Inflammatory macrophage treated with lipopolysaccharide for 1 hour (primary cell): Measurements from ENCODE around the gene CTSE.

Experiments used
- DNase-seq, 2 donors: peaks; one replicate each; pipeline ENCODE4 v3.0.0-alpha.2; 2020 to 2022

The CTSE gene

DNA sequence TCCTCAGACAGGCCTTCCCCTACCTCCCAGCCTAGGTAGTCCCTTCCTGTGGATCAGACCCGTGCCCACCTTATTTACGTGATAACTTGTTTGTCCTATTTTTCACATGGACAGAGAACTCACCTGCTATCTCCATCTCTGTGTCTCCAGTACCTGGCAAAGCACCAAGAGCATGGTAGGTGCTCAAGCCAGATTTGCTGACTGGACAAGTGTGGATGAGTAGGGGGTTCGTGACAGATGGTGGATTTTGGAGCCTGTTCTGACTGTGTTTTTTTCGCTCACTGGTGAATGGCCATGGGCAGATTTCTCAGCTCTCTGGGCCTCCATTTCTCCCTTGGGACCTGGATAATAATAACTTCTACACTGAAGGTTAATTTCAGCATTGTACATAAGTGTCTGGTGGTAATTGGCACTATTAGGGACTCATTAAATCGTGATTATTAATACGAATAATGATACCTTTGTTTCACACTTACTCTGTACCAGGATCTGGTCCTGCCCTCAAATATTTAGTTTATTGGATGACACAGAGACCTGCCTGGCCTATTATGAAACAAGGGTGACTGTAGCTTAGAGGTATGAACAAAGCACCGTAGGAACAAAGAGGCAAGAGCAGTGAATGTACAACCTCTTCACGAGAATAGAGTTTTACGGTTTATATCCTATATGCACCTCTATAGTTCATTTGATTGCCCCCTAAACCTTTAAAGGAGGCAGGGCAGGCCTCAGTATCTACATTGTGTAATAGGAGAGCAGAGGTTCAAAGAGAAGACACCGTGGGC, 56.0 kb downstream of the CTSE start:
- DNase-seq, result no peak

- no peak for DNase-seq
Measured at GRCh38 chr1:205965036-205965884, 58.4 kb downstream of the CTSE start.

- DNase-seq, result peak; percentile 26 to 39
Measured at GRCh38 chr1:205963352-205964155, 60.1 kb downstream of the CTSE start.

DNA sequence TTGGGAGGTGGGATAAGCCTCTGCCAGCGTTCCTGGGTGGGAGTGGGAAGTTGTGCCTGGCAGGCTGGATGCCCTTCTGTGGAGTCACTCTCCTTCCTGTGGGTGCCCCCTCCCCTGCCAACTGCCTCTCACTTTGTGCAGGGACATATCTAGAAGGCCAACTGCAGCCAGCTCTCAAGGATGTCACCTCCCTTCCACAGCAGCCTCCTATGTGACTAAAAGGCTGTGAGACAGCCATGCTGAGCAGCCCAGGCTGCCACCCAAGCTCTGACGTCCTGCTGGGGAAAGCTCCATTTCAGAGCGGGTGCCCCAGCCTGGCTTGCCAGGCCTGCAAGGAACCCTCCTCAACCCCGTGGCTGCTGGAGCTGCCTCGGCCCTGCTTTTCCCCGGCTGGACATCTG, 60.9 kb downstream of the CTSE start:
- DNase-seq, result no peak

DNA sequence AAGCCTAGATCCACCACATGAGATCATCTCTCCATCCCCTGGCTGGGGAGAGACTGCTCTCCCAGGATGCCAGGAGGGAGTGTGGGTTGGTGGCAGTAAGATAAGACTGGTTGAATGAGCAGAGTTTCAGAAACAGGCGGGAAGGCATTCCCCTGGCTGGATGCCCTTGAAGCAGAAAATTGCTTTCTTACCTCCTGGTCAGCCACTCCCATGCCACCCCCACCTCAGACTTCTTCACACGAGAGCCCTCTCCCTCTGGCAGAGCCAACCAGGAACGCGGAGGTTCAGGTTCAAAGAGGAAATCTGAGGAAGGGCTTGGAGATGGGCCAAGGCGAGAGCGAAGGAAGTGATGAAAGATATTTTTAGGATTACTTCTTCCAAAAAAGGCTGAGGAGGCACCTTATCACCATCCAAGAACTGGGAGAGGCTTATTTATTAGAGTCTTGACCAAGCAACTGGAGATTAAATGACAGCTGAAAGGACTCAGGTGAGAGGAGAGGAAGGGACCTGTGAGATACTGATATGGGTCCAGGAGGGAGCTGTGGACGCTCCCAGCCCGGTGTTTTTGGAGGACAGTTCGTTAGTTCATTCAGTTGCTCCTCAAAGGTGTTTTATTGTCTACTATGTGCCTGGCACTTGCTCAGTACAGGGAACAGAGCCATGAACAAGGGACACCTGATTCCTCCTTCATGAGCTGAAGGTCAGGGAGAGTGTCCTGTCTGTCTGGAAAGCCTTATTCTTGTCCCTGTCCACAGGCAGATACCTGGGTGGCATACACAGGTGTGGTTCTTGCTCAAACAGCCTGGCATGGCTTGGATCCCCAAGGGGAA, 61.5 kb downstream of the CTSE start:
- no peak for DNase-seq

DNA sequence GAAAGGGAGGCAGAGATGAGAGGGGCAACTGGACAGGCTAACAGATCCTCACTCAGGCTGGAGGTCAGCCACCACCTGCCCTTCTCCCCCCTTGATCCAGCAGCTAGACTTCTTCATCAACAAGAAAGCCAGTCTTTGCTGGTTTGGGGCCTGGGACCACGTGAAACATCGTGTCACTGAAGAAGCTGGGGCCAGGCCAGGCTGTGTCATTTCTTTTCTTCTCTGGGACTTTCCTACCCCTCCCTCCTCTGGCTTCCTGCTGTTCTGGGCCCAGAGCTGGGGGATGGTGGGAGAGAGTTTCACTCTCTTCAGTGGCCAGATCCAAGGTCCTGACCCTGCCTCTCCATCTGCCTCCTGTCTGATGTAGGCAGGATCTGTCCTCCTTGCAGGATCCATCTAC, 62.3 kb downstream of the CTSE start:
- DNase-seq, result peak; percentile 25 to 28

- no peak for DNase-seq
Measured at GRCh38 chr1:205959789-205960188, 63.9 kb downstream of the CTSE start.
